GM21723 (cell line): ENCODE results near the gene NXPH4.

Experiments
- ATAC-seq: cut with Tn5 transposase; IDR thresholded peaks from one replicate; pipeline ENCODE4 v1.9.1; 2021; ENCODE audit warnings: mild to moderate bottlenecking, moderate library complexity; ENCODE audit not compliant: unreplicated experiment

Gene NXPH4

DNA sequence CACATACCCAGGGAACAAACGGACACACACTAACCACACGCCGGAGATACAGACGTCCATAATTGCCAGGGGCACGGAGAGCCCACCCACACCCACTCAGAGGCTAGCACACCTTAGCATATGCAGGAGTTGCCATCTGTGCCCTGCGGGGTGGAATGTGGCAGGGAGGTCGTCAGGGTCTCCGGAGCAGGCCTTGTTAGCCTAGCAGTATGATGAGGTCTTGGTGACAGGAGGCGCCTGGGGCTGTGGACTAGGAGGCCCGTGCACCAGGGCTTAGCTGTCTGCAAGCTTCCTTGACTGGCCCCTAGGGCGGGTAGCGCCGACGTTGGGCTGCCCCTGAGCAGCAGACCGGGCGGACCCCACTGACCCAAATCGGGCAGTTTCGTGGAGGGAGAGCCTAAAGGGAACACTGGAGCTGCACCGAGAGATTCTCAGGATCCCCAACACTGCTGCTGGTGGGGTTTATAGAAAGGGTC, 24.4 kb downstream of the NXPH4 start:
- no peak for ATAC-seq

DNA sequence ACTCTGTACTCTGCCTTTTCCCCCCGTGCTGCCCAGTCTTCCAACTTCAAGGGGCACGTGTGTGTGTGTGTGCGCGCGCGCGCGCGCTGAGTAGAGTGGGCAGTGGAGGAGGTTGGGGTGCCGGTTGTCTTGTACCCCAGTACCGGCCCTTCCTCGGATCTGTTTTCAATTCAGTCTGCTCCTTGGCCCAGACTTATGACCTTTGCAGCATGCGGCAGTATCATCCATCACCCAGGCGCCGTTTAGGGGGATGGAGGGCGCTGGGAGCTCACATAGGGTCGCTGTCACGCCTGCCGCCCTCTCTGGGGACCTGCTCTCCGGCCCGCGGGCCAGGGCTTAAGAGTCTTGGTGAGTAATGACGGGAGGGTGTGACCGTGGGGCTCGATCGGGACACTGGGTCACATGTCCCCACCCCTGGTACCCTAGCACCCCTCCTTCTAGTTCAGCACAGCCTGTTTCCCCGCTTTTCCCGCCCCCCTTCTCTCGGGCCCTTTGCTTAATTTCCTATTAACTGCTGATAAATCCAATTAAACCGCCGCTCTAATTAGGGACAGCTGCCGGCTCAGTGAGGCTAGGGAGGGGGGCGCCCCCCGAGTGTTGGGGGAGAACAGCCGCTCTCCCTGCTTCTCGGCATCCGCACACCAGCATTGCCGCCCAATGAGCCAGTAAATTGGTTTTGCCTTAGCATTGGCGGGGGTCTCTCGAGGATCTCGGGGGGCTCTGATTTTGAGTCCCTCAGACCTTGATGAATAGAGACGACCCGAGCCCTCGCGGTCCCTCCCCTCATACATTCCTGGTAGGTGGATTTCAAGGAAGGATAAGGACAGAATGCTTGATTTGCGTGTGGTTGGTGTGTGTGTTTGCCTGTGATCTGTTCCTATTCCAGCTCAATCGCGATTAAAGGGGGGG, 25.1 kb downstream of the NXPH4 start:
- ATAC-seq = no peak

DNA sequence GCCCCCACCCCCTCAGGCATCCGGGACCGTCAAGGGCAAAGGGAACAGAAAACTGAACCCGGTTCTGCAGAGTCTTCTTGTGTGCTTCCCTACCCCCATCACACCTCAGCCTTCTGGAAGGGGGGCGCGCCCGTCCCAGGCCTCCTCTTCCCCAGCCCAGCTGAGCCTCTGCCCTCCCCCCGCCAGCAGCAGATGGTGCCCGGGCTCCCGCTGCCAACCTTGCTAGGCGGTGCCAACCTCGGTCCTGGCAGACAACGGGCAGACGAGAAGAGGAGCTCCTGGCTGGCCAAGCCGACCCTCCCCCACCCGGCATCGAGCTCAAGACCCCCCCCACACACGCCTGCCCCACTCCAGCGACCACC, 25.7 kb downstream of the NXPH4 start:
- ATAC-seq = no peak

DNA sequence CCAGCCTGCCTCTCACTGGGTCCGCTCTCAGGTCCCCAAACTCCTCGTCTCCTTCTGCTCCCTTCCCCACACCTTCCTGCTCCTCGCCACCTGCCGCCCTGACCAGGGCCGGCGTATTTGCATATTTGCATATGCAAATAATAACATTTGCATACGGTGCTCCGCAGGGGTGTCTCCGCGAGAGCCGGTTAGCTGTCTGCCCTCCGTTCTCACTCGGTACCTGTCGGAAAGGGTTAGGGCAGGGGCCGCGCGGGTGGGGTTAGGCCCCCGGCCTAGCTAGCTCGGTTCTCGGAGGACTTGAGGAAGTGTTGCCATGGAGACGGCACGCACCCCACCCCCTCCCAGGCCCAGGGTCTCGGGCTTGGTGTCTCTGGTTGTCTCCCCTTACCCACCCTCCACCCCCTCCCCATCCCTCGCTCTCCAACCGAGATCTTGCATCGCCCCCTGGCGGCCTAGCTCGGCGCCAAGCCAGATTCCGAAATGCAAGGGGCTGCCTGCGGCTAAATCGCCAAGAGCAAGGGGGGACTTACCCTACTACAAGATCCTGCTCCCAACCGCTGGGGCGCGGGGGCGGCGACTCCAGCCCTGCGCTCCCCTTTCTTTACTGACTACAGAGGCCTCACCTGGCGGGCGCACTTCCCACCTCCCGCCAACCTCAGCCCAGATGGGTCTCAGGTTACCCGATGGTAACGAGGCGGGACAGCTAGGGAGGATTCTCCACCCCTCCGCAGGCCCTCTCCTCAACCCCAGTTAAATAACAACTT, 26.3 kb downstream of the NXPH4 start:
- peak; percentile 33 for ATAC-seq

DNA sequence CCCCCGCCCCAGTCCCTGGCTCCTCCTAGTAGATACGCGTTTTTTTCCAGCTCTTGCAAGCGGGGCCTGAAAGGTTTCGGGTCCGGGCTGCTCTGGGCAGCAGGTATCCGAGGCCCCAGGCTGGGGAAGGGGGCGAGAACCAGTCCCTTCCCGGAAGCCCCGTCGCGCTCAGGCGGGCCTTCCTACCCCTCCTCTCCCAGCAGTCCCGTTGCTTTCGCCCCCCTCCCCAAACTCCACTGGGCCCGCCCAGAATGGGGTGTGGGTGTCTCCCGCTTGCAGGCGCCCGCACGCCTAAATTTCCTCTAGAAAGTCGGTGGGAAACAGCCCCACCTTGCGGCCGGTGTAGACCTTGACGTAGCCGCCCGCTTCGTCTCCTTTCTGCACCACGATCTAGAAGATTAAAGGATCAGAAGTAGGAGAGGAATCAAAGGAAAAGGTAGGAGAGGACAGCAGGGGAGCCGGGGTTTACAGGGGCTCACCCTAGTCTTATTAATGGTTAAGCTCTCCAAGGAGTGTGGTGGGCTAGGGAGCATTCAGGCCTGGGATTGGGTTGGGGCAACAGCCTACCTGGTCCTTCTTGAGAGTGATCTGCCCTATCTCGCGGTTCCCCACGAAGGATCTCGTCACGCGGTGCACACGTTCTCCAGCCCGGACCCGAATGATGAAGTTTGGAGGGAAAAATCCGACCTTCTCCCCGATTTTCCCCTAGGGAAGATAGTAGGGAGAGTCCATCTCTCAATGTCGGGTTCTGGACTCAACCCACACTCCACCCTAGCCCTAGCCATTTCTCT, 27.1 kb downstream of the NXPH4 start:
- no peak for ATAC-seq

DNA sequence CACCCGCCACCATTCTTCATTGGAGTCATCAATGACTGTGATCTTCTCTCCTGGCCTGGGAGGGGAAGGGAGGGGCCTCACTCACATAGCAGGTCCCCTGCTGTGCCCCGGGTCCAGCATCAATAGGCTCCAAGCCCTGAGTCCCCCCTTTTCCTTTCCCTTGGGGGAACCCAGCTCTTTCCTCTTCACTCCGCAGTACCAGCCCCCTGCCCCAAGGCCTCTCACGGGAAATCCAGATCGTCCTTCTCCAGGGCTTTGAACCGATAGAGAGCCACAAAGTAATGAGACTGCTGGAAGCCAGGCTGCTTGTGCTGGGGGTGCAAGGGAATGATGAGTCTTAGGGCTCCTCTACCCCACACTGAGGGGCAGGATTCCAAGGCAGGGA, 27.7 kb downstream of the NXPH4 start:
- ATAC-seq = no peak

DNA sequence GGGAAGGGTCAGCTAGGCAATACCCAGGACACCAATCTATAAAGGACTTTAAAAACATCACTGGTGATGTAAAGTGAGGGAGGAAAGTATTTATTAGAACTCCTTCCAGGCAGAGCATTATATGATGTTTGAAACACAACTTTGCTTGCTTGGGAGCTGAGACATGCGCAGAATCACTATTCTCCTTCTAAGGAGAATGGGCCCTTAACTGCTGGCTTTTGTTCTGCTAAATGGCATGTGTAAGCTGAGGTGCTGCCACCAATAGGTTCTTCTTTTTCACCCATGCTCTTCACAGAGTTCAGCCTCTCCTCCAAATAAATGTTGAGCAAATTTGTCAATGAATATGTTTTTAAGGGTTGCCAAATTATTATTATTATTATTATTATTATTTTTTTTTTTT, 30.4 kb downstream of the NXPH4 start:
- no peak for ATAC-seq

DNA sequence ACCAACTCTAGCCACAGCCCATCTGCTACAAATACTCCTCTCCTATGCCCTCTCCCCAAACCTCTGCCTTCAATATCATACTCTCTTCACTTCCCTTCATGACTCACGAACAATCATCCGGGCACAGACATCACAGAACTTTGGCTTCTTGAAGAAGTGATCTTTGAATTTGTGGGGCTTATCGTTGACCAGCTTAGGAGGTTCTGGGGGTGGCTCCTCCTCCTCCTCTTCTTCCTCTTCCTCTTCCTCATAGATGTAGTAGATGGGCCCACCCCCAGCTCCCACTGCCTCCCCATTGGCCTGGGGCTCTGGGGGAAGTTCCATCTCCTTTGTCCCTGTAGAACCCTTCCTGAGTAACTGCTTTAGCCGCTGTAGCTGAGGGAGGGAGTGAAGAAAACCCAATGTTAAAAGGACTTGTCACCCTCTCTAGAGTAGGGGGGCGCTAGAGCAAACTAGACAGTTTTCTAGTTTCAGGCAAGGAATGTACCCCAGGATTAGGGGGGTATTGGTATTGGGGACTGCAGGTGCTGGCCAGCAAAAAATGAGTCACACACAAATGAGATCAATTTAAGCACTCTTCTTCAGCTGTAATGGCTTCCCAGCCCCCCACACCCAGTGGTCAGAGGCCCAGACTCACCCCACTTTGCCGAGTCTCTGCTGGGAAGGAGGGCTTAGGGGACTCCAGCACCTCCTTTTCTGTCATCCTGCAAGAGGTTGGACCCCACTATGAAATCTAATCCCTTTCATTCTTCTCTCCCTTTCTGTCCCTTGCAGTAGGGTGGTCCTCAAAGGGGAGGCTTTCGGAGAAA, 32.5 kb downstream of the NXPH4 start:
- ATAC-seq = no peak

DNA sequence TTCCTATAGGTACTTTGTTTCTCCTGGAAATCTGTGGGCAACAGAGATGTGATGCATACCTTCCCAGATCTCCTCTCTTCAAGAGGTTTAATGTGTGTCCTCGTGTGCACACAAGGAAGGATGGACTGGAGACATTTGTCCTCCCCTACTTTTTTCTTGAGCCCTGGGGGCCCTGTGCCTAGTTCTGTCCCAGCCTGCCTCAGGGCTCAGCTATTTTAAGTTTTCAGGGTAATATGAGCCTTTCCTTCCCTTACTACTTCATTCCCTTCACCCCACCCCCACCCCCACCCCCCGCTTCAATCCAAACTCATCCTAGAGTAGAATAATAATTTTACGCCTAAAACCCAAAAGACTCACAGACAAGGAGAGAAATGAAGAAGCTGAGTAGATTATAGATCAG, 33.9 kb downstream of the NXPH4 start:
- ATAC-seq = no peak

DNA sequence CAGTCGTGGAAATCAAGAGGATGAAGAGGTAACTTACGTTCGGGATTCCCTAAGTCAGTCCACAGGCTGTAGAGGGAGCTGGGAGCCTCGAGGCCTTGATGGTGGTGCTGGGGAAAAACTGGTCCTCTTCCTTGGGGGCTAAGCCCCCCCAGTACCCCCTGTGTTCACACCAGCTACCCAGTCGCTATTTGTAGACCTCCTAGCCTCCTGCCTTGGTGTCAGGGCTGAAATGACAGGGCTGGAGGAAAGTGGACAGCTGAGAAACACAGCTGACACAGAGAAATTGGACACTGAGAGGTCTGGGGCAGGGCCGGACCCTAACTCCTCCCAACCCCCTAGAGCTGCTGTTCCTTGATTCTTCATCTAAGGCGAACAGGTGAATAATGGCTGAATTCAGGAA, 34.4 kb downstream of the NXPH4 start, which contains the start of gene STAC3:
Gene STAC3, minus strand, starts transcription at position 232 of the 400 bp plus-strand sequence. CDS start 1,551 bp downstream, outside the sequence.
- ATAC-seq = no peak

DNA sequence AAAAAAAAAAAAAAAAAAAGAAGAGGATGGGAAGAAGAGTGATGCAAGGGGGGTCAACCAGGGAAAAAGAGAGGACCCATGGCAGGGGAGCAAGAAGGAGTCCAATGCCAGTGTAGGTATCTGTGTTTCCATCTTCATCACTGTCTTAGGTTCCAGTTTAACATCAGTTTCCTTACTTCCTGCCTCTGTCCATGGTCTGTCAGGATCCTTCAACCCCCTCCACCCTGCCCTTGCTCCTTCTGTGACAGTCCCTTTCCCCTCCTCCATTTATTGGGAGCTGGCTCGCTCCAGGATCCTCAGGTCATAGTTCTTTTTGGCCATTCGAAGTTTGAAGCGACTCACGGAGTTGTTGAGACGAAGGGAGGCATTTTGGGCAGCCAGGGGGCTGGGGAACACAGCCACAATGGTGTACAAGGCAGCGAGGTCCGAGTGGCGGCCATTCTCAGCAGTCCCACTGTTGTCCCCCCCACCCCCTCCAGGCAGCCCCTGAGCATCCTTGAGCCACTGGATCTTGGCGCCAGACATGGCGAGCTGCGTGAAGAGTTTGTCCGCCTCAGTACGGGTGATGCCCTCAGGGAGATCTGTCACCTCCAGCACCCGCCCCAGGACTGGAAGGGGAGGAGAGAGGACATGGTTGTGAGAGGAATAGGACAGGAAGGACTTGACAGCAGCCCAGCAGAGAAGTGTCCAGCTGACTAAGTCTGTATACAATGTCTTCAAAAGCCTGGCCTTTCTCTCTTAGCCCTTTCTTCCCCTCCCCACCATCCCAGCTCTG, 38.1 kb downstream of the NXPH4 start:
- no peak for ATAC-seq

DNA sequence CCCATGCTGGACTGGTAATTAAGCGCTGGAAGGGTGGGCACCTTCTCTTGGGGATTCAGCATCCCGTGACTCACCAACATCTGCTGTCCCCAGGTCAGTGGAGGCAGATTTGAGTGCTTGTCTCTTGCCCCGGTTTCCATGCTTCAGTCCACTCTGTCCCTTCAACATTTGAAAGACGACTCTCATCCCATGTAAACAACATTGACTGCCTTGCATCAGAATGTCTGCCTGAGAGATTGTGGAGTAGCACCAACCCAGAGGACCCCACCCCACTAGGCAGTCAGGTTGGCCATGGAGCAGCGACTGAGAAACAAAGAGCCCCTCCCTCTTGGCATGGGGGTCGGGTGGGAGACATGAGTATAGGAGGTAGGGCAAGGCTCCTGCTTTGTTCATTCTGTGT, 39.3 kb downstream of the NXPH4 start:
- ATAC-seq = no peak

DNA sequence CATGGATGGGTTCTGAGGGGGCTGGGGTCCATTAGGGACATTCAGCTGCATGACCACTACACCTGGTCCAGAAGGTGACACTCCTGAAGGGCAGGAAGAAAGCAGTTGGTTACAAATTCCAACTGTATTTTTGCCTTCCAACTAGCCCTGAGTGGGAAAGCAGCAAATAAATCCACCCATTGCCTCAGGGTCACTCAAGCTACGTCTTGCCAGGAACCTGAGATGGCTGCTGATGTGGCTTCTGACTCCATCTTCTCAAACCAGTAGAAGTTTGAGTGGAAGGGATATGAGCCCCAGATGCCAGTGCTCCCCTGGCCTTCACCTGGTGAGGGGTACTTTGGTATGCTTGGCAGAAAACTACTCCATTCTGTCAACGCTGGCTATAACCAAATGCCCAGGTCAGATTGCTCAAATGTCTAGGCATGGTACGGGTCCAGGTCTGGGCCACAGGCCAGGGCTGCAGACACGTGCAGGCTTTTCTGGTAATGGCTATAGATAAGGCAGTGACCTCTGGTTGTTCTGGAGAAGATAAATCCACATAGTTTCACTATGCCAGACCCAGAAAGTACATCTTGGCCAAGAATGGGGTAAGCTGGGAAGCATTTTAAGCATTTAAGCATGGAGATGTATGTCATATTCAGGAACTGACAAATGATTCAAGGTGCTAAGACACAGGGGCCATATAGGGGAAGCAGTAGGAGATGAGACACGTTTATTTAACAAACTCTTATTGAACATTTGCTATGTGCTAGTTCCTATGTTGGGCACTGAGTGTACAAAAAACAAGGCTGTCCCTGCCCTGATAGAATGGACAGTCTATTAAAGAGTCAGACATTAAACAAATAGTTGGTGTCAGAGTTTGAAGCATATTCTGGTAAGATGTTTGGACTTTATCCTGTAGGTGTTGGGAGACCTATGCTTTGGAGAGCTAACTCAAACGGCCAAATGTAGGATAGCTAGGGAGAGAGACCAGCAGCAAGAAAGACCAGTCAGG, 42.7 kb downstream of the NXPH4 start:
- no peak for ATAC-seq

DNA sequence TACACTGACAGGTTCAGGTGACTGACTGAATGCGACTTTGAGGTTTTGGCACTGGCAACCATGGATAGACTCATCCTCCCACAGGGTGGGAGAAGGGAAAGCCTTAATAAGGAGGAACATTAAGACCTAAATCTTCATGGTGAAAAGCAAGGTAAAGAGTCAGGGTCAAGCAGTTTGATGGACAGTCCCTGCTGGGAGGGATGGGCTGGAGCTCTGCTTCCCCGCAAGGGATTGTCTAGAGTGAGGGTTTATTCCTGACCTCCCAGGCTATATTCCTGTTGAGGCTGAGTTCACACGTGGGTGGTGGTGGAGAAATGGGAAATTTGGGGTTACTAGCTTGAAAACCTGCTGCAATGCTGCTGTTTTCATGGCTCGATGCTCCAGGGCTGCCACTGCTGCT, 43.8 kb downstream of the NXPH4 start:
- no peak for ATAC-seq

DNA sequence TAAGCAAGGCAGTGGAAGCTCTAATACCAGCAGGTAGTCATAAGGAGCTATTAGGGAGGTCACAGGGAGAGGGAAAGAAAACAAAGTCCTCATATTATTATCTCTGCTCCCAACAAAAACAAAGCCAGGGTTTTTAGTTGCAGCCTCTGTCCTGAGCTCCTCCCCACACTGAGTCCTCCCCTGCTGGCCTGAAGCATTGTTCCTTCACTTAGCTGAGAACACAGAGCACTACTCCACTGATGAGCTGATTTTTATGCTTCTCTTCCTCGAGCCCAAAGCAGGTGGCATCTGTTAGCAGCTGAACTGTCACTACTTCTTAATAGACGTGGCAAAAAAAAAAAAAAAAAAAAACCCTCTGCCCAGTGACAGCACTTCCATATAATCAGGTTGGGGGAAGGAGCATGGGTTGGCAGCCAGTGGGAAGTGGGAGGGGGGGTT, 44.9 kb downstream of the NXPH4 start:
- no peak for ATAC-seq

DNA sequence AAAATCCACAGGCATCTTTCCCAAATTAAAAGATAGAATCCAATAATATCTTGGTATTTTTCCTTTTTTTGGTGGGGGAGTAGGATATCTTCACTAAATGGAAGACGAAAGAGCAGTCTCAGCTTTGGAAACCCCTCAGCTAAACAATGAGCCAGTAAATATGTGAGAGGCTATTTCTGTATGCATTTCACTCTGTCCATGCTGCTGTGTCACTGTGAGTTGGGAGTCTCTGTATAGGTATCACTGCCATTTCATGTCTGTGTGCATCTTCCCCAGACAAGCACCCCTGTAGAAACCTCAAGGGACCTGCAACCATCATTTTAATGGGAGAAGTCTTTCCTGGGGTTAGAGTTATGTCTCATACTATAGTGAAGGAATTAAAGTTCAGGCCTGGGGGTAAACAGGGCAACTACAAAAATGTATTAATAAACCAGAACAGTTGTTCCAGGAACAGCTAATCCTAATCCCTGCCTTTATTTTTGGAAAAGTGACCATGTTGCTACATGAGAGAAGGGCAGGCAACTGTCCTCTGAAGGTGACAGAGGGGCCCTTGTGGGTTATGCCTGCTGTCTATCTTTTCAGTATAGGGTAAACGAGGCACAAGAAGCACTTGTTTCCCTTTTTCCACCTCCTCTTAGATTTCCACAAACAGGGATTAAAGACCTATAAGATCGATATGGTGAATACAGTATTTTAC, 45.7 kb downstream of the NXPH4 start:
- no peak for ATAC-seq

DNA sequence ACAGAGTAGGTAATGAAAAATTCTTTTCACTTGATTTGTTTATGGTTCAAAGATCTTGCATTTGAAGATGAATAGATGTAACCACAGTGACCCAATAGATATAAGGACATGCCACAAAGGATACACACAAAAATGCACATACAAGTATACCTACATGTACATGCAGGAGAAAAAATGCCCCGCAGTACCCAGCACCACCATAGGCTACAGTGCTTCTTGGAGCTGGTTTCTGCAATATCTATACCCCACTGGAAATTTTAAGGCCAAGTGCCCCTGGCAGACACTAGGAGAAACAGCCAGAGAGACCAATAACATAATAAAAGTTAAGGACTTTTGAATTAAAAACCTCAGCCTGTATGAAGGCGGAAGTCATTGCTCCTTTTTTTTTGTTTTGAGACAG, 46.5 kb downstream of the NXPH4 start:
- ATAC-seq = no peak

DNA sequence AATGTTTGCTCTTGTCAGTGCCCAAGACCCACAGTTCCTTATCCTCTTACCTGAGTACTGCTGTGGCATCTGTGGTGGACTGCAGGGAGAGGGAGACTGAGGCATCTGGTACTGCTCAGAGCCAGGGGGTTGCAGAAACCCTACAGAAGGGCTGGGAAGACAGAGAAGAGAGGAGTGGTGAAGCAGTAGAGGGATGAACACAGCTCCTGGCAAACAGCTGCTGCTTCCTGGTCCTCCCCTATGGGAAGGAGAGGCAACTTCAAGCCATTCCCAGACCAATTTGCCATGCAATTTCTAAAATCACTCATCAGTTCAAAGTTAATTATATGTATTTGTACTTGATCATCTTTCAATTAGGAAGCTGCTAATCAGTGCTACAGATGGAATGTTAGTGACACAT, 50.1 kb downstream of the NXPH4 start:
- no peak for ATAC-seq
